Esophagus squamous epithelium (tissue), 5 donors: ENCODE measurements around the gene MAP3K12. TPM values are rescaled to one million over a fixed set of nuclear protein-coding genes. Genes with fewer than 3 reads are reported as not detected.

Experiments
- DNase-seq: peaks from one replicate; lab custom pipeline; 2025; lab: John Stamatoyannopoulos, UW
- H3K27ac ChIP-seq, 4 donors: fragments of 200-600 bp; sonication (generic); one replicate each; pipeline ENCODE4 v1.5.1; 2016 to 2019; ENCODE audit warnings: mild to moderate bottlenecking in 1 of 4
- H3K27me3 ChIP-seq, 4 donors: fragments of 200-600 bp; sonication (generic); 1 replicate in 3 of 4; 2 replicates in 1 of 4; pipeline versions ENCODE4 v1.5.1 to v1.6.0; 2017 to 2021; ENCODE audit warnings: antibody characterized with exemption in 1 of 4
- H3K36me3 ChIP-seq, 3 donors: fragments of 200-600 bp; sonication (generic); one replicate each; pipeline ENCODE4 v1.5.1; 2016 to 2019
- H3K4me1 ChIP-seq, 3 donors: fragments of 200-600 bp; sonication (generic); one replicate each; pipeline ENCODE4 v1.5.1; 2017 to 2019
- H3K4me3 ChIP-seq, 4 donors: fragments of 200-600 bp; sonication (generic); 1 replicate in 3 of 4; 2 replicates in 1 of 4; pipeline ENCODE4 v1.5.1; 2016 to 2019; ENCODE audit warnings: mild to moderate bottlenecking in 2 of 4, moderate library complexity in 1 of 4
- H3K9me3 ChIP-seq, 3 donors: fragments of 200-600 bp; sonication (generic); one replicate each; pipeline ENCODE4 v1.5.1; 2016 to 2019
- CTCF ChIP-seq, 6 experiments: fragments of 450-650 bp in 4 of 6; fragments of 200-600 bp in 2 of 6; sonication (generic) in 2 of 6; IDR thresholded peaks; one replicate each; pipeline ENCODE4 v1.5.1; 2016 to 2019; ENCODE audit warnings: antibody characterized with exemption in 6 of 6, mild to moderate bottlenecking in 4 of 6, moderate library complexity in 4 of 6
- POLR2A ChIP-seq, 4 donors: fragments of 450-650 bp; IDR thresholded peaks; one replicate each; pipeline ENCODE4 v1.6.1; 2017; ENCODE audit warnings: antibody characterized with exemption in 4 of 4, mild to moderate bottlenecking in 4 of 4, moderate library complexity in 3 of 4
- WGBS, 2 donors: methylation state at CpG; one replicate each; pipeline ENCODE4 v1.1.5; 2018; 5-methylcytosine and 5-hydroxymethylcytosine counted together
- intact Hi-C: fragments of 100-400 bp; cut with DNase I; formaldehyde crosslinking; loops from one replicate; pipeline ENCODE4 v1.15.0; 2022
- total RNA-seq, 4 donors: library from RNA; depleted of rRNA; stranded (reverse); fragments of >200 nt; gene quantifications; one replicate each; pipeline ENCODE4 v1.1.0, GENCODE V29; 2016
- donor health status: DM: yes; HTN: yes; CAD: no.

MAP3K12 gene
- total RNA-seq, 4 donors from 2014 or later = 0.80 to 8.4 (median 2.7) TPM

- Histone ChIP-seq H3K27me3 (no peaks in the 10 kb centered on the region), H3K9me3 (no peaks in the 10 kb centered on the region), H3K4me3 (no peak overlapping the region), H3K36me3 (peaks cover 30 to 100% (median 62%) of the 10 kb centered on the region in 3 donors), H3K27ac (no peak overlapping the region), H3K4me1 (no peaks in the 10 kb centered on the region)
- WGBS, 2 donors = 83 to 84% methylated on average over 5 to 9 of the region's 13 CpGs
- intact Hi-C loops = no loop called here
- no peak for TF ChIP-seq POLR2A (IDR thresholded peaks at IDR 0.05)
- no peak for TF ChIP-seq CTCF (IDR thresholded peaks at IDR 0.05)
- no peak for DNase-seq
Measured at GRCh38 chr12:53516758-53517455, 17.6 kb upstream of the MAP3K12 start.

- no peaks in the 10 kb centered on the region for H3K4me1 ChIP-seq
- no peaks in the 10 kb centered on the region for H3K9me3 ChIP-seq
- DNase-seq = no peak
- WGBS, 2 donors = 81 to 89% methylated on average over 2 of the region's 2 CpGs
- H3K36me3 ChIP-seq = peaks cover 30 to 100% (median 64%) of the 10 kb centered on the region in 3 donors
- intact Hi-C loops = no loop called here
- no peak overlapping the region for H3K27ac ChIP-seq
- TF ChIP-seq POLR2A (IDR thresholded peaks at IDR 0.05) = no peak
- no peak for TF ChIP-seq CTCF (IDR thresholded peaks at IDR 0.05)
- no peaks in the 10 kb centered on the region for H3K27me3 ChIP-seq
- H3K4me3 ChIP-seq = no peak overlapping the region
Measured at GRCh38 chr12:53515291-53515680, 16.0 kb upstream of the MAP3K12 start.

GRCh38 chr12:53514628-53515290 lies 15.5 kb upstream of the MAP3K12 start:
- Histone ChIP-seq H3K4me1 (no peaks in the 10 kb centered on the region), H3K4me3 (no peak overlapping the region), H3K27me3 (no peaks in the 10 kb centered on the region), H3K27ac (no peak overlapping the region), H3K9me3 (no peaks in the 10 kb centered on the region), H3K36me3 (peaks cover 30 to 100% (median 59%) of the 10 kb centered on the region in 3 donors)
- WGBS, 2 donors = 64 to 83% methylated on average over 6 of the region's 6 CpGs
- DNase-seq = no peak
- TF ChIP-seq CTCF (IDR thresholded peaks at IDR 0.05) (no peak), POLR2A (IDR thresholded peaks at IDR 0.05) (no peak)
- intact Hi-C loops = no loop called here

- Histone ChIP-seq H3K27ac (no peak overlapping the region), H3K4me3 (no peak overlapping the region), H3K36me3 (peaks cover 26 to 92% (median 52%) of the 10 kb centered on the region in 3 donors), H3K27me3 (no peaks in the 10 kb centered on the region), H3K9me3 (no peaks in the 10 kb centered on the region), H3K4me1 (peaks cover 0 to under 1% (median 0%) of the 10 kb centered on the region in 3 donors)
- intact Hi-C loops = no loop called here
- TF ChIP-seq CTCF (IDR thresholded peaks at IDR 0.05) (no peak), POLR2A (IDR thresholded peaks at IDR 0.05) (no peak)
- whole genome bisulfite sequencing, 2 donors = 77 to 80% methylated on average over 5 to 6 of the region's 6 CpGs
- no peak for DNase-seq
Measured at GRCh38 chr12:53513712-53514410, 14.6 kb upstream of the MAP3K12 start.
